ENCODE results near the gene HOPX. TPM values are rescaled to one million over a fixed set of nuclear protein-coding genes. Genes with fewer than 3 reads are reported as not detected.

Gene HOPX
- total and polyA plus RNA-seq, 2 of the 8 experiments (the other 6 are each of a cell fraction or from before 2014, with no cell fraction given), result not detected

DNA sequence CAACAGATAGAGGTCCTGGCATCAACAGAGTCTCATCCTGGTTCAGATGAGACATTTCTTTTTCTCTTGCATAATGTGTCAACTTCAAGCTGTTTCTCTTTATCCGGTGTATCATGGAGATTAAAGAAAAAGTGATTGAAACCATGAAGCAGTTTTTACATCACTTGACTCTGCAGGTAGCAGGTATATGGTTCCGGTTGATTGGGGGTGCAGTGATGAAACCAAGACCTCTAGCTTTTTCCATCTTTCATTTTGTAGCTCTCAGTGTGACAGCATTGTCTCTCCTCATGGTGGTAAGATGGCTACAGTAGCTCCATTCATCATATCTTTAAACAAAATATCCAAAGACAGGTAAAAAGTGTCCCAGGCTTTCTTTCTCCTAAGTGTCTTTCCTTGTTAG, 2.4 kb upstream of the HOPX start:
- Histone ChIP-seq H3K9ac (replicated peaks in 1 of 4; ENCODE audit: extremely low read depth in 1 of 4, low read depth in 3 of 4, low read length in 3 of 4) (no peak overlapping the region), H2AK5ac (ENCODE audit: low read depth, low read length) (no peak overlapping the region), H3K79me1 (ENCODE audit: low read depth, low read length) (no peaks in the 10 kb centered on the region), H2AFZ (ENCODE audit: low read length) (no peak overlapping the region), H3K4me3 (ENCODE audit: extremely low read depth in 1 of 4, insufficient read depth in 2 of 4, low read depth in 3 of 4, low read length in 4 of 4) (no peak overlapping the region), H3K9me3 (ENCODE audit: insufficient read depth in 2 of 2, low read depth in 1 of 2, low read length in 1 of 2) (no peaks in the 10 kb centered on the region), H3K23ac (ENCODE audit: insufficient read length) (no peak overlapping the region), H2BK120ac (replicated peaks; ENCODE audit: low read depth, low read length) (no peak overlapping the region), H3K23me2 (ENCODE audit: low read depth, low read length) (no peaks in the 10 kb centered on the region; the same call in 1 of the 2 replicates), H3K79me2 (ENCODE audit: control insufficient read depth in 1 of 2, insufficient read depth in 2 of 2, low read length in 2 of 2) (no peaks in the 10 kb centered on the region), H2BK20ac (ENCODE audit: low read length) (no peak overlapping the region), H3K27ac (ENCODE audit: low read depth, low read length) (no peak overlapping the region), H2BK12ac (ENCODE audit: low read depth, low read length) (no peak overlapping the region), H3K18ac (ENCODE audit: extremely low read depth, low read length) (no peak overlapping the region), H4K20me1 (replicated peaks in 1 of 2; ENCODE audit: control insufficient read depth in 1 of 2, insufficient read depth in 2 of 2, low read length in 2 of 2) (no peaks in the 10 kb centered on the region), H2BK15ac (ENCODE audit: low read length) (no peak overlapping the region), H3K36me3 (ENCODE audit: control insufficient read depth in 2 of 4, insufficient read depth in 4 of 4, low read length in 3 of 4) (no peaks in the 10 kb centered on the region), H3K4me1 (replicated peaks in 1 of 4; ENCODE audit: control insufficient read depth in 3 of 4, insufficient read depth in 4 of 4, low read length in 3 of 4) (peaks cover 0 to 4% (median 1%) of the 10 kb centered on the region in 4 experiments; a peak in 3 of 7 replicates), H3K14ac (ENCODE audit: insufficient read length) (no peak overlapping the region), H4K5ac (ENCODE audit: insufficient read length, low read depth, low read length) (no peak overlapping the region), H4K91ac (replicated peaks; ENCODE audit: insufficient read length, low read length) (no peak overlapping the region), H3K56ac (replicated peaks; ENCODE audit: insufficient read length, low read depth, low read length) (no peak overlapping the region), H2BK5ac (ENCODE audit: low read depth, low read length) (no peak overlapping the region), H3K4ac (replicated peaks; ENCODE audit: insufficient read length, low read depth, low read length) (no peak overlapping the region), H4K8ac (ENCODE audit: extremely low read depth, insufficient read depth, low read length) (no peak overlapping the region), H3K27me3 (replicated peaks in 1 of 4; ENCODE audit: control insufficient read depth in 3 of 4, extremely low read depth in 1 of 4, insufficient read depth in 3 of 4, low read length in 3 of 4) (no peaks in the 10 kb centered on the region), H3K4me2 (ENCODE audit: insufficient read depth in 1 of 2, low read depth in 2 of 2, low read length in 2 of 2) (no peak overlapping the region)
- ChIA-PET CTCF (ENCODE audit: partially characterized antibody) (no interaction called here), POLR2A (ENCODE audit: partially characterized antibody) (no interaction called here)
- FAIRE-seq (no peak), DNase-seq (ENCODE audit: low read depth in 1 of 2, low spot score in 2 of 2) (no peak)
- 91% methylated on average over 2 of the region's 2 CpGs; no CpG with 5 or more reads in 1 of the 2 experiments for WGBS, 2 experiments (ENCODE audit: extremely low coverage in 1 of 2, insufficient coverage in 1 of 2, insufficient read length in 1 of 2, insufficient replicate concordance in 2 of 2, low coverage in 1 of 2, low lambda C conversion rate in 2 of 2, missing lambda C conversion rate in 1 of 2)
- TF ChIP-seq SIN3A (conservative IDR thresholded peaks at IDR 0.05 in 1 of 2, IDR thresholded peaks at IDR 0.05 in 1 of 2; ENCODE audit: low read depth in 1 of 2, low read length in 2 of 2), result no peak

All from H1 (cell line).